Measurements from ENCODE around the gene TKFC.

GRCh38 chr11:61293867-61294716 lies 38.9 kb upstream of the TKFC start:
- peak; percentile 68 for TF ChIP-seq POLR2A (IDR thresholded peaks at IDR 0.05; ENCODE audit: low read length)
- no peak for TF ChIP-seq GATA1 (IDR thresholded peaks at IDR 0.05; ENCODE audit: low read depth, low read length)

All from erythroblast (primary cell).